Neural cell (in vitro differentiated cells): ENCODE results near the gene IGFL2.

Experiments used
- EP300 ChIP-seq: fragments of 450-650 bp; conservative IDR thresholded peaks from 2 replicates; pipeline ENCODE4 v1.6.1; 2014; ENCODE audit warnings: antibody characterized with exemption, mild to moderate bottlenecking, moderate library complexity; ENCODE audit not compliant: poor library complexity, severe bottlenecking
- EZH2 ChIP-seq: fragments of 200-600, 300-800 bp; shearing (Covaris generic), sonication (generic); IDR thresholded peaks from 2 replicates; pipeline ENCODE4 v1.6.1; 2014; ENCODE audit warnings: antibody characterized with exemption, low read length, borderline replicate concordance, mild to moderate bottlenecking; ENCODE audit not compliant: insufficient read depth, poor library complexity, severe bottlenecking
- MXI1 ChIP-seq: fragments of 450-650 bp; conservative IDR thresholded peaks from 2 replicates; pipeline ENCODE4 v1.6.1; 2014; ENCODE audit warnings: antibody characterized with exemption, mild to moderate bottlenecking; ENCODE audit not compliant: poor library complexity, severe bottlenecking
- POLR2AphosphoS5 ChIP-seq: IDR thresholded peaks from 2 replicates; pipeline ENCODE4 v1.6.1; 2012
- RAD21 ChIP-seq: fragments of 450-650 bp; conservative IDR thresholded peaks from 2 replicates; pipeline ENCODE4 v1.6.1; 2014; ENCODE audit warnings: antibody characterized with exemption, mild to moderate bottlenecking, moderate library complexity
- REST ChIP-seq: IDR thresholded peaks from 2 replicates; pipeline ENCODE4 v1.6.1; 2012; ENCODE audit warnings: borderline replicate concordance
- SMC3 ChIP-seq: fragments of 450-650 bp; conservative IDR thresholded peaks from 2 replicates; pipeline ENCODE4 v1.6.1; 2014; ENCODE audit warnings: antibody characterized with exemption, mild to moderate bottlenecking, moderate library complexity; ENCODE audit not compliant: poor library complexity
- TAF1 ChIP-seq: IDR thresholded peaks from 2 replicates; pipeline ENCODE4 v1.6.1; 2012; ENCODE audit warnings: low read depth
- TF ChIP-seq, protein P1 (sequence below): fragments of 450-650 bp; IDR thresholded peaks from 2 replicates; pipeline ENCODE4 v1.5.1; 2014; ENCODE audit warnings: antibody characterized with exemption, mild to moderate bottlenecking, moderate library complexity; ENCODE audit not compliant: poor library complexity, severe bottlenecking

GRCh38 chr19:46186101-46186716 is 38.2 kb downstream of the IGFL2 start:
- TF ChIP-seq, protein P1, sequence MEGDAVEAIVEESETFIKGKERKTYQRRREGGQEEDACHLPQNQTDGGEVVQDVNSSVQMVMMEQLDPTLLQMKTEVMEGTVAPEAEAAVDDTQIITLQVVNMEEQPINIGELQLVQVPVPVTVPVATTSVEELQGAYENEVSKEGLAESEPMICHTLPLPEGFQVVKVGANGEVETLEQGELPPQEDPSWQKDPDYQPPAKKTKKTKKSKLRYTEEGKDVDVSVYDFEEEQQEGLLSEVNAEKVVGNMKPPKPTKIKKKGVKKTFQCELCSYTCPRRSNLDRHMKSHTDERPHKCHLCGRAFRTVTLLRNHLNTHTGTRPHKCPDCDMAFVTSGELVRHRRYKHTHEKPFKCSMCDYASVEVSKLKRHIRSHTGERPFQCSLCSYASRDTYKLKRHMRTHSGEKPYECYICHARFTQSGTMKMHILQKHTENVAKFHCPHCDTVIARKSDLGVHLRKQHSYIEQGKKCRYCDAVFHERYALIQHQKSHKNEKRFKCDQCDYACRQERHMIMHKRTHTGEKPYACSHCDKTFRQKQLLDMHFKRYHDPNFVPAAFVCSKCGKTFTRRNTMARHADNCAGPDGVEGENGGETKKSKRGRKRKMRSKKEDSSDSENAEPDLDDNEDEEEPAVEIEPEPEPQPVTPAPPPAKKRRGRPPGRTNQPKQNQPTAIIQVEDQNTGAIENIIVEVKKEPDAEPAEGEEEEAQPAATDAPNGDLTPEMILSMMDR, result no peak
- TF ChIP-seq POLR2AphosphoS5, result no peak
- no peak for TF ChIP-seq SMC3
- no peak for TF ChIP-seq EZH2
- no peak for TF ChIP-seq REST
- TF ChIP-seq EP300, result no peak
- TF ChIP-seq RAD21, result no peak
- TF ChIP-seq MXI1, result no peak
- TF ChIP-seq TAF1, result no peak
